SH-SY5Y (cell line): Measurements from ENCODE around the gene PARP11.

ENCODE experiments used
- GATA2 ChIP-seq: IDR thresholded peaks from 2 replicates; pipeline ENCODE4 v1.6.1; 2011; ENCODE audit warnings: mild to moderate bottlenecking, low read depth, low read length
- GATA3 ChIP-seq: IDR thresholded peaks from 2 replicates; pipeline ENCODE4 v1.6.1; 2011; ENCODE audit warnings: low read depth, mild to moderate bottlenecking, low read length, moderate library complexity

DNA sequence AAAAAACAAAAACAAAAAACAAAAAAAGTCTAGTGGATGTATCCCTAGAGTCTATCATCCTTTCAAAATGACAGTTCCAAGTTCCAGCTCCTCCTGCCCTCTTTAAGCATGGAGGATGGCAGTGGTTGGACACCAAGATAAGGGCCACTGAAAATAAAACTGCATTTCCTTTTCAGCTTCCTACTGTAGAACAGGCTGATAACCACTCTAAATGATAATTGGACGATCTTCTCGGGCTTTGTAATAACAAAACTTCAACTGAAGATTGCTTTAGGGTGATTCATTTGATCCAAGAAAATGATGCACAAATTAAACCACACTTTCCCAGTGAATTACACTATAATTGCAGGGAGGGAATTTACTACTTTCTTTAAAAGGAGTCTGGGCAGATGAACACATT is 78.1 kb downstream of the PARP11 start:
- TF ChIP-seq GATA3 (no peak), GATA2 (no peak)
